ENCODE data around the gene SON. TPM values are rescaled to one million over a fixed set of nuclear protein-coding genes. Genes with fewer than 3 reads are reported as not detected.
"Not testable (repeated sequence)": the region's sequence is repeated elsewhere in the genome, so short reads cannot be mapped to it uniquely, and the experiment has no call there.

Gene SON
- total RNA-seq, 1 donor from 2014 or later: 139 TPM

DNA sequence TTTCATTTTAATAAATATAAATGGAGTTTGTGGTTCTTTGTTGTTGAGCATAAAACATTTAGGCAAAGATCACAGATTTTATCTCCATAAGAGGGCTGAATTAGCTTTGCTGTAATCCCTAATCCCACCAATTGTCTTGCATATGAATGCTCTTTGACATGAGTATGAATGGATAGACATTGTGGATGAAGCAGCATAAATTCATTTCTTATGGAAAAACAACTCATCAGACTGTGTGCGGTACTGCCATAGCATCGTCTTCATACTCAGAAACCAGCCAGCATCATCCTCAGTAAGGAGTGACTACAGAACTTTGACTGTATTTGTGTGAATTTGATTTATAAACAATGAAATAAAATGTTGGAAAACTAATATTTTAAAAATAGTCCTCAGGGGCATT lies 19.6 kb downstream of the SON start:
- Histone ChIP-seq H3K27me3 (ENCODE audit: control insufficient read depth, insufficient read depth, low read length) (no peaks in the 10 kb centered on the region), H3K4me3 (ENCODE audit: low read depth, low read length) (no peak overlapping the region), H3K36me3 (ENCODE audit: control insufficient read depth, insufficient read depth, low read length) (peaks cover 1% of the 10 kb centered on the region)
- TF ChIP-seq, protein P1, sequence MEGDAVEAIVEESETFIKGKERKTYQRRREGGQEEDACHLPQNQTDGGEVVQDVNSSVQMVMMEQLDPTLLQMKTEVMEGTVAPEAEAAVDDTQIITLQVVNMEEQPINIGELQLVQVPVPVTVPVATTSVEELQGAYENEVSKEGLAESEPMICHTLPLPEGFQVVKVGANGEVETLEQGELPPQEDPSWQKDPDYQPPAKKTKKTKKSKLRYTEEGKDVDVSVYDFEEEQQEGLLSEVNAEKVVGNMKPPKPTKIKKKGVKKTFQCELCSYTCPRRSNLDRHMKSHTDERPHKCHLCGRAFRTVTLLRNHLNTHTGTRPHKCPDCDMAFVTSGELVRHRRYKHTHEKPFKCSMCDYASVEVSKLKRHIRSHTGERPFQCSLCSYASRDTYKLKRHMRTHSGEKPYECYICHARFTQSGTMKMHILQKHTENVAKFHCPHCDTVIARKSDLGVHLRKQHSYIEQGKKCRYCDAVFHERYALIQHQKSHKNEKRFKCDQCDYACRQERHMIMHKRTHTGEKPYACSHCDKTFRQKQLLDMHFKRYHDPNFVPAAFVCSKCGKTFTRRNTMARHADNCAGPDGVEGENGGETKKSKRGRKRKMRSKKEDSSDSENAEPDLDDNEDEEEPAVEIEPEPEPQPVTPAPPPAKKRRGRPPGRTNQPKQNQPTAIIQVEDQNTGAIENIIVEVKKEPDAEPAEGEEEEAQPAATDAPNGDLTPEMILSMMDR (IDR thresholded peaks at IDR 0.05; ENCODE audit: insufficient read depth, low read length, poor library complexity, severe bottlenecking): no peak
- DNase-seq (ENCODE audit: low read depth): no peak

DNA sequence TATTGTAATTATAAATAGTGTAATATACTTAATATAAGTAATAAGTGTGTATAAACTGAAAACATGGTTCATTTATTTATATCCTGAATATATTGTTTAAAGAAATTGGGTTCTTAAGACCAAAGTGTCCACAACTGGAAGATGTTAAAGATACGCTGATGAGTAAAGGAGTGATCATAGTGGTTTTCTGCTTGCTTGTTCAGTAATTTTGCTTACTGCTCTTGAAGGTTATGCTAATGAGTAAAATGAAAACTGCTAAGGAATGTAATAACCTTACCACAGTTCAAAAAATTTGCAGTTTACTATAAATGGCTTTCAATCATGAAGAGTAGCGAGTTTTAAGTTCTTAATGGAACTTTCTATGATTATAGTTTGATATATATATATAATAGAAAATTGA lies 23.7 kb downstream of the SON start:
- TF ChIP-seq, protein P1 (IDR thresholded peaks at IDR 0.05; ENCODE audit: insufficient read depth, low read length, poor library complexity, severe bottlenecking): no peak
- Histone ChIP-seq H3K4me3 (ENCODE audit: low read depth, low read length) (no peak overlapping the region), H3K27me3 (ENCODE audit: control insufficient read depth, insufficient read depth, low read length) (no peaks in the 10 kb centered on the region), H3K36me3 (ENCODE audit: control insufficient read depth, insufficient read depth, low read length) (peaks cover 1% of the 10 kb centered on the region)
- no peak for DNase-seq (ENCODE audit: low read depth)

DNA sequence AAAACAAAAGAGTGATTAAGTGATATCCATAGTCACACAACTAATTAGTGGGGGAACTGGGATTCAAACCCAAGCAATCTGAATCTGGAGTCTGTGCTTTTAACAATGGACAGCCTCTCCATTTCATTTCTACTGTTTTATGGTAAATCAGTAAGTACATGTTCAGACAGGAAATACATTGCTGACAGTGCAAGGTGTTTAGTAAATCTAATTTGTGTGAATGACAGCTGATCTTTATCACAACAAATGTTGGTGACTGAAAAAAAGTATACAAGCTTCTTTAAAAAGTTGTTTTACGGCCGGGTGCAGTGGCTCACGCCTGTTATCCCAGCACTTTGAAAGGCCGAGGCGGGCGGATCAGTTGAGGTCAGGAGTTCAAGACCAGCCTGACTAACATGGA lies 25.1 kb downstream of the SON start:
- Histone ChIP-seq H3K27me3 (ENCODE audit: control insufficient read depth, insufficient read depth, low read length) (no peaks in the 10 kb centered on the region), H3K4me3 (ENCODE audit: low read depth, low read length) (no peak overlapping the region), H3K36me3 (ENCODE audit: control insufficient read depth, insufficient read depth, low read length) (no peaks in the 10 kb centered on the region)
- TF ChIP-seq, protein P1 (IDR thresholded peaks at IDR 0.05; ENCODE audit: insufficient read depth, low read length, poor library complexity, severe bottlenecking): no peak
- no peak for DNase-seq (ENCODE audit: low read depth)

DNA sequence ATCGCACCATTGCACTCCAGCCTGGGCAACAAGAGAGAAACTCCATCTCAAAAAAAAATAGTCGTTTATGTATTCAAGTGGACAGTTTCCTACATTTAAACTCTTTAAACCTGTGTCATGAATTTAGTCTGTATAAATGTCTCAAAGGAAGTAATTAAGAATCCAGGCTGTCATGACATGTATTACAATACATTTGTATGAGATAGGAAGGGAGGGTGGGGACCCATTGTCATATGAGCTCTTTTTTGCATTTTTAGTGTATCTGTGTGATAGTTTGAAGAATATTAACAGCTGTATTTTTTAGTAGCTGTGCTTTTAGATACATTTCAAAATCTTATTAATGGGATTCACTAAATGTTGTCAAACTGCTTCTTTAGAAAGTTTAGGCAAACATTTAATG lies 25.6 kb downstream of the SON start:
- DNase-seq (ENCODE audit: low read depth): no peak
- H3K36me3 ChIP-seq (ENCODE audit: control insufficient read depth, insufficient read depth, low read length): no peaks in the 10 kb centered on the region
- no peaks in the 10 kb centered on the region for H3K27me3 ChIP-seq (ENCODE audit: control insufficient read depth, insufficient read depth, low read length)
- TF ChIP-seq, protein P1 (IDR thresholded peaks at IDR 0.05; ENCODE audit: insufficient read depth, low read length, poor library complexity, severe bottlenecking): no peak
- no peak overlapping the region for H3K4me3 ChIP-seq (ENCODE audit: low read depth, low read length)

DNA sequence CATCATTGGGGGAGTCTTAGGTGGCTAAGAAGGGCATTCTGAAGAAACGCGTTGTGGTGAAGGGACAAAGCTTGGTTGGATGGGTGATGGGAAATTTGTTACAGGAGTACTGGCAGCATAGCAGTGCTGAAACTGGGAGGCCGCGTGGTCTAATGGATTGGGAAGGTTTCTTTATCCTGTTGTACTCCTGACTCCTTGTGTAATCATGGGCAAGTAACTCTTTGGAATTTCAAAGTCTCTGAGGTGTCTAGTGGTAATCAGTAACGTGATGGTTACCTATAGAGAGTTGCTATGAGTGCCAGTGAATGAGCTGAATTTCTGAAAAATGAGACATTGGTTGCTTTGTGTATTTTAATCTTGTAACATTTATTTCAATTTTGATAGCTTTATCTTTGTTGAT lies 27.2 kb downstream of the SON start:
- no peaks in the 10 kb centered on the region for H3K27me3 ChIP-seq (ENCODE audit: control insufficient read depth, insufficient read depth, low read length)
- no peaks in the 10 kb centered on the region for H3K36me3 ChIP-seq (ENCODE audit: control insufficient read depth, insufficient read depth, low read length)
- no peak overlapping the region for H3K4me3 ChIP-seq (ENCODE audit: low read depth, low read length)
- TF ChIP-seq, protein P1 (IDR thresholded peaks at IDR 0.05; ENCODE audit: insufficient read depth, low read length, poor library complexity, severe bottlenecking): no peak
- no peak for DNase-seq (ENCODE audit: low read depth)

DNA sequence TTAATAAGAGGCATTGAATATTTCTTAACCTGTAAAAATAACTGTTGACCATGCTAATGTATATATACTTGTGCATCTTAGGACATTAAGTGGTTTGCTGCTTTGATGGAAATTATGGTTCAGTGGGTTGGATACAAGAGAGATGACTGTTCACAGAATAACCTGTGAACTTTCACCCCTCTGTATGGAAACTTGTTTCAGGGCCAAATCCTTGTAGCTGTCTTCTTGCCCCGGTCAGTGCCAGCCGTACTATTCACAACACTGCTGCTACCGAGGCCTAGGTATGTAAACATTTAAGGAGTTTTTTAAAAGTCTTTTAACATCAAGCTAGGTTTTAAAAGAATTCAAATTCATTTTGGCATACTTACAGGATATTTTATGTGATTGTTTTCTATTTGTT lies 29.5 kb downstream of the SON start:
- H3K36me3 ChIP-seq (ENCODE audit: control insufficient read depth, insufficient read depth, low read length): no peaks in the 10 kb centered on the region
- DNase-seq (ENCODE audit: low read depth): no peak
- H3K4me3 ChIP-seq (ENCODE audit: low read depth, low read length): no peak overlapping the region
- TF ChIP-seq, protein P1 (IDR thresholded peaks at IDR 0.05; ENCODE audit: insufficient read depth, low read length, poor library complexity, severe bottlenecking): no peak
- H3K27me3 ChIP-seq (ENCODE audit: control insufficient read depth, insufficient read depth, low read length): no peaks in the 10 kb centered on the region

DNA sequence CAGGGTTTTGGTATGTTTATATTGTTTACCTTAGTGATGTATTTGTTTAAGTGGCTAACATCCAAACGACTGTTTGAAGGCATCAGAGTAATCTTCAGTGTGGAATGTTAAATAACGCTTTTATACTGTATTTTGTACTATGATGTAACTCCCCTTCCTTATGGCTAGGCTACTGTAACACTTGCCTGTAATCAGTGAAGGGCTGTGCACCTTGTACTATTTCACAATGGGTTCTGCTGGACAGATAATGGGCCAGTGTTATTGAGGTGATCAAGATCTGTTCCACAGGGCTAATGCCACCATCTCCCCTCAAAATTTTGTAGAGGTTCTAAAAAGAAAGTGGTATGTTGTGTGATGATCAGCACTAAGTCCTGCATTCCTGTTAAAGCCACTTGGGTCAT lies 33.9 kb downstream of the SON start:
- DNase-seq (ENCODE audit: low read depth); H3K27me3 ChIP-seq (ENCODE audit: control insufficient read depth, insufficient read depth, low read length); H3K4me3 ChIP-seq (ENCODE audit: low read depth, low read length); H3K36me3 ChIP-seq (ENCODE audit: control insufficient read depth, insufficient read depth, low read length): not testable (repeated sequence)

Measured in kidney epithelial cell (primary cell).